ENCODE measurements around the gene WWOX. TPM values are rescaled to one million over a fixed set of nuclear protein-coding genes. Genes with fewer than 3 reads are reported as not detected.

WWOX gene
- total RNA-seq, 2 donors from 2014 or later, result 30.0 to 35.4 TPM

GRCh38 chr16:79211586-79211985 is 1112.1 kb downstream of the WWOX start:
- H3K27ac Mint-ChIP-seq, result no peak overlapping the region
- H3K36me3 Mint-ChIP-seq (ENCODE audit: low read depth), result peaks cover 5% of the 10 kb centered on the region
- Histone ChIP-seq H3K4me1 (ENCODE audit: control insufficient read depth, insufficient read depth, low read length) (no peaks in the 10 kb centered on the region), H3K9me3 (ENCODE audit: control insufficient read depth, low read length) (peaks cover 11% of the 10 kb centered on the region), H3K27me3 (ENCODE audit: control insufficient read depth, insufficient read depth, low read length, poor library complexity, severe bottlenecking) (no peaks in the 10 kb centered on the region), H3K4me3 (ENCODE audit: low read length) (no peak overlapping the region), H3K9ac (ENCODE audit: extremely low read depth, low read length, poor library complexity, severe bottlenecking) (no peak overlapping the region), H3K27ac (ENCODE audit: low read depth, low read length) (no peak overlapping the region), H3K36me3 (ENCODE audit: control insufficient read depth, insufficient read depth, low read length) (no peaks in the 10 kb centered on the region)
- peaks cover 5% of the 10 kb centered on the region for H3K27me3 Mint-ChIP-seq (ENCODE audit: insufficient read depth)
- H3K9me3 Mint-ChIP-seq, result peaks cover 4% of the 10 kb centered on the region
- peaks cover 26% of the 10 kb centered on the region for H3K4me1 Mint-ChIP-seq
- H3K4me3 Mint-ChIP-seq, result no peak overlapping the region
- DNase-seq, result peak; percentile 36
- WGBS, 2 experiments (ENCODE audit: insufficient coverage in 1 of 2, insufficient read length in 1 of 2), result 89 to 98% methylated on average over 10 to 13 of the region's 13 CpGs
- no peak for TF ChIP-seq CTCF (conservative IDR thresholded peaks at IDR 0.05)

- Mint-ChIP-seq H3K36me3 (ENCODE audit: low read depth) (peaks cover 5% of the 10 kb centered on the region), H3K4me3 (no peak overlapping the region), H3K4me1 (peaks cover 29% of the 10 kb centered on the region), H3K9me3 (peaks cover 4% of the 10 kb centered on the region), H3K27me3 (ENCODE audit: insufficient read depth) (peaks cover 5% of the 10 kb centered on the region), H3K27ac (no peak overlapping the region)
- Histone ChIP-seq H3K27ac (ENCODE audit: low read depth, low read length) (no peak overlapping the region), H3K9me3 (ENCODE audit: control insufficient read depth, low read length) (peaks cover 11% of the 10 kb centered on the region), H3K4me3 (ENCODE audit: low read length) (no peak overlapping the region), H3K4me1 (ENCODE audit: control insufficient read depth, insufficient read depth, low read length) (no peaks in the 10 kb centered on the region), H3K27me3 (ENCODE audit: control insufficient read depth, insufficient read depth, low read length, poor library complexity, severe bottlenecking) (no peaks in the 10 kb centered on the region), H3K36me3 (ENCODE audit: control insufficient read depth, insufficient read depth, low read length) (no peaks in the 10 kb centered on the region), H3K9ac (ENCODE audit: extremely low read depth, low read length, poor library complexity, severe bottlenecking) (no peak overlapping the region)
- DNase-seq, result peak; percentile 48
- 65 to 76% methylated on average over 4 to 10 of the region's 10 CpGs for WGBS, 2 experiments (ENCODE audit: insufficient coverage in 1 of 2, insufficient read length in 1 of 2)
- no peak for TF ChIP-seq CTCF (conservative IDR thresholded peaks at IDR 0.05)
Observed at GRCh38 chr16:79212114-79212791, 1112.8 kb downstream of the WWOX start.

- H3K4me3 Mint-ChIP-seq, result no peak overlapping the region
- peaks cover 37% of the 10 kb centered on the region for H3K4me1 Mint-ChIP-seq
- Histone ChIP-seq H3K36me3 (ENCODE audit: control insufficient read depth, insufficient read depth, low read length) (no peaks in the 10 kb centered on the region), H3K4me3 (ENCODE audit: low read length) (no peak overlapping the region), H3K4me1 (ENCODE audit: control insufficient read depth, insufficient read depth, low read length) (peaks cover 3% of the 10 kb centered on the region), H3K27ac (ENCODE audit: low read depth, low read length) (no peak overlapping the region), H3K9ac (ENCODE audit: extremely low read depth, low read length, poor library complexity, severe bottlenecking) (no peak overlapping the region), H3K9me3 (ENCODE audit: control insufficient read depth, low read length) (peaks cover 11% of the 10 kb centered on the region), H3K27me3 (ENCODE audit: control insufficient read depth, insufficient read depth, low read length, poor library complexity, severe bottlenecking) (no peaks in the 10 kb centered on the region)
- no peak overlapping the region for H3K27ac Mint-ChIP-seq
- H3K36me3 Mint-ChIP-seq (ENCODE audit: low read depth), result peaks cover 5% of the 10 kb centered on the region
- peak; percentile 46 for TF ChIP-seq CTCF (conservative IDR thresholded peaks at IDR 0.05)
- peaks cover 5% of the 10 kb centered on the region for H3K27me3 Mint-ChIP-seq (ENCODE audit: insufficient read depth)
- 95% methylated on average over 3 of the region's 3 CpGs for WGBS, 2 experiments (ENCODE audit: insufficient coverage in 1 of 2, insufficient read length in 1 of 2)
- peak; percentile 38 for DNase-seq
- peaks cover 4% of the 10 kb centered on the region for H3K9me3 Mint-ChIP-seq
Observed at GRCh38 chr16:79213214-79213613, 1113.8 kb downstream of the WWOX start.

All from endodermal cell (in vitro differentiated cells).